Activated CD4-positive, CD25-positive, alpha-beta regulatory T cell treated with anti-CD3 and anti-CD28 coated beads, Interleukin-2, amount 50 U/mL, for 24 hours (primary cell): ENCODE data around the gene PRR7.
A peak's percentile ranks its signal among the peaks of the same experiment; 100 is the strongest.
"Not testable (repeated sequence)": the region's sequence is repeated elsewhere in the genome, so short reads cannot be mapped to it uniquely, and the experiment has no call there.

Experiments used
- ATAC-seq, 2 donors: fragments of 150-1000 bp; cut with Tn5 transposase; one replicate each; pipeline ENCODE4 v1.10.0; 2021; ENCODE audit warnings: mild to moderate bottlenecking in 1 of 2, moderate library complexity in 1 of 2

The PRR7 gene

GRCh38 chr5:177484902-177485549 is 38.4 kb downstream of the PRR7 start:
- no peak for ATAC-seq

GRCh38 chr5:177485753-177486152 is 39.1 kb downstream of the PRR7 start:
- ATAC-seq, result not testable (repeated sequence)

GRCh38 chr5:177486256-177486655 is 39.6 kb downstream of the PRR7 start:
- no peak for ATAC-seq

GRCh38 chr5:177487144-177487543 is 40.5 kb downstream of the PRR7 start:
- no peak for ATAC-seq

GRCh38 chr5:177487975-177488374 is 41.4 kb downstream of the PRR7 start:
- no peak for ATAC-seq

- no peak for ATAC-seq
These were observed 42.6 kb downstream of the PRR7 start for GRCh38 chr5:177489119-177489716.

GRCh38 chr5:177490311-177490991 is 43.8 kb downstream of the PRR7 start:
- no peak for ATAC-seq

GRCh38 chr5:177490992-177491391 is 44.4 kb downstream of the PRR7 start:
- no peak for ATAC-seq

- ATAC-seq, result no peak
These were observed 44.9 kb downstream of the PRR7 start for GRCh38 chr5:177491429-177491945.

- ATAC-seq, result no peak
These were observed 45.6 kb downstream of the PRR7 start for GRCh38 chr5:177491983-177492746.

GRCh38 chr5:177492841-177493240 is 46.2 kb downstream of the PRR7 start:
- ATAC-seq, result no peak

GRCh38 chr5:177493795-177494345 is 47.3 kb downstream of the PRR7 start:
- ATAC-seq, result no peak

- peak; percentile 59 to 65 for ATAC-seq
These were observed 48.0 kb downstream of the PRR7 start for GRCh38 chr5:177494346-177495195.

GRCh38 chr5:177495243-177496060 is 48.8 kb downstream of the PRR7 start:
- no peak for ATAC-seq

GRCh38 chr5:177496070-177496726 is 49.6 kb downstream of the PRR7 start:
- ATAC-seq, result no peak

GRCh38 chr5:177496727-177497291 is 50.2 kb downstream of the PRR7 start:
- no peak for ATAC-seq

GRCh38 chr5:177497292-177498012 is 50.8 kb downstream of the PRR7 start, which contains the start of gene PDLIM7:
PDLIM7 (minus strand) TSS chr5:177497604; CDS start chr5:177496512, 1,092 bp downstream.
- peak; percentile 84 to 86 for ATAC-seq

- no peak for ATAC-seq
These were observed 51.6 kb downstream of the PRR7 start for GRCh38 chr5:177498013-177498787.
